Measurements from ENCODE around the gene CASP3.

Gene CASP3
- 52.1 to 60.9 reads per million in 2 experiments for total RNA-seq

- peak; percentile 89 for DNase-seq (ENCODE audit: low read depth)
These were observed at the start of gene CASP3, which contains the start of gene PRIMPOL for GRCh38 chr4:184649026-184649970. CASP3 (minus strand) TSS chr4:184649447; CDS start chr4:184638453, 10,994 bp downstream. PRIMPOL (plus strand) TSS chr4:184649738; CDS start chr4:184657141, 7,403 bp downstream.

- no peak for DNase-seq (ENCODE audit: low read depth)
These were observed 48.7 kb upstream of the CASP3 start for GRCh38 chr4:184697956-184698355.

GRCh38 chr4:184695178-184695896, 46.1 kb upstream of the CASP3 start:
- no peak for DNase-seq (ENCODE audit: low read depth)

- no peak for DNase-seq (ENCODE audit: low read depth)
These were observed 45.2 kb upstream of the CASP3 start for GRCh38 chr4:184694412-184694956.

GRCh38 chr4:184693056-184693455, 43.8 kb upstream of the CASP3 start:
- no peak for DNase-seq (ENCODE audit: low read depth)

GRCh38 chr4:184689681-184690080, 40.4 kb upstream of the CASP3 start:
- DNase-seq (ENCODE audit: low read depth) = no peak

- DNase-seq (ENCODE audit: low read depth) = no peak
These were observed 39.2 kb upstream of the CASP3 start for GRCh38 chr4:184688447-184688846.

- no peak for DNase-seq (ENCODE audit: low read depth)
These were observed 38.8 kb upstream of the CASP3 start for GRCh38 chr4:184688005-184688404.

- DNase-seq (ENCODE audit: low read depth) = no peak
These were observed 35.4 kb upstream of the CASP3 start for GRCh38 chr4:184684491-184685189.

GRCh38 chr4:184681916-184682315, 32.7 kb upstream of the CASP3 start:
- no peak for DNase-seq (ENCODE audit: low read depth)

GRCh38 chr4:184680698-184681097, 31.5 kb upstream of the CASP3 start:
- no peak for DNase-seq (ENCODE audit: low read depth)

- DNase-seq (ENCODE audit: low read depth) = no peak
These were observed 26.7 kb upstream of the CASP3 start for GRCh38 chr4:184675821-184676492.

GRCh38 chr4:184675018-184675417, 25.8 kb upstream of the CASP3 start:
- DNase-seq (ENCODE audit: low read depth) = no peak

GRCh38 chr4:184674011-184674410, 24.8 kb upstream of the CASP3 start:
- DNase-seq (ENCODE audit: low read depth) = no peak

GRCh38 chr4:184672741-184673140, 23.5 kb upstream of the CASP3 start:
- DNase-seq (ENCODE audit: low read depth) = no peak

- no peak for DNase-seq (ENCODE audit: low read depth)
These were observed 21.9 kb upstream of the CASP3 start for GRCh38 chr4:184671101-184671500.

- DNase-seq (ENCODE audit: low read depth) = no peak
These were observed 20.0 kb upstream of the CASP3 start for GRCh38 chr4:184669251-184669650.

- DNase-seq (ENCODE audit: low read depth) = no peak
These were observed 19.4 kb upstream of the CASP3 start for GRCh38 chr4:184668511-184669114.

- no peak for DNase-seq (ENCODE audit: low read depth)
These were observed 18.8 kb upstream of the CASP3 start for GRCh38 chr4:184668096-184668495.

- DNase-seq (ENCODE audit: low read depth) = no peak
These were observed 17.4 kb upstream of the CASP3 start for GRCh38 chr4:184666670-184667069.
